Measurements from ENCODE around the gene PLEKHM1.

The PLEKHM1 gene

DNA sequence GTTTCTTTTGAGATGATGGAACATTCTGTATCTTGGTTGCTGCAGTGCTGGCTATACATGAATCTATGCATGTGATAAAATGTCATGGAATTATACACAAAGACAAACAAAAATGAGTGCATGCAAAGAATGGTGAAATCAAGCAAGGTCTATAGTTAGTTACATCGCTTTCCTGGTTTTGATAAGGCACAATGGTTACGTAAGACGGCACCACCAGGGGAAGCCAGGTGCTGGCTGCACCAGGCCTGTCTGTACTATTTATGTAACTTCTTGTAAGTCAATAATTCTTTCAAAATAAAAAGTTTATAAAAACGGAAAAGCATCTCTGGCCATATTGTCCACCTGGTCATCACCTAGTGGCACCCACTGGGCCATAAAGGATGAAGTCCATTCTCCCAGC is 104.3 kb downstream of the PLEKHM1 start:
- FAIRE-seq: no peak
- no peak for DNase-seq (ENCODE audit: insufficient read length, low spot score)
- TF ChIP-seq POLR2AphosphoS5 (IDR thresholded peaks at IDR 0.05; ENCODE audit: low read depth, low read length): no peak
- TF ChIP-seq PAX5 (IDR thresholded peaks at IDR 0.05; ENCODE audit: insufficient read depth, low read length, severe bottlenecking): no peak
- no peak for TF ChIP-seq SPI1 (IDR thresholded peaks at IDR 0.05; ENCODE audit: low read depth, low read length)
- TF ChIP-seq POU2F2 (IDR thresholded peaks at IDR 0.05; ENCODE audit: low read depth, low read length): no peak
- no peak for TF ChIP-seq POLR2A (IDR thresholded peaks at IDR 0.05; ENCODE audit: low read depth, low read length)
- no peak for TF ChIP-seq TAF1 (IDR thresholded peaks at IDR 0.05; ENCODE audit: low read depth, low read length)

Measured in GM12891 (cell line).